GM19452 (cell line): ENCODE measurements around the gene KRTAP4-7.
"Not testable (repeated sequence)": the region's sequence is repeated elsewhere in the genome, so short reads cannot be mapped to it uniquely, and the experiment has no call there.

Experiments used
- ATAC-seq: cut with Tn5 transposase; IDR thresholded peaks from one replicate; pipeline ENCODE4 v1.9.1; 2021; ENCODE audit not compliant: unreplicated experiment

The KRTAP4-7 gene

GRCh38 chr17:41065016-41065689, 18.8 kb upstream of the KRTAP4-7 start:
- not testable (repeated sequence) for ATAC-seq

- no peak for ATAC-seq
Measured at GRCh38 chr17:41065829-41066624, 17.9 kb upstream of the KRTAP4-7 start, which contains the start of gene KRTAP2-4. Gene KRTAP2-4 (minus strand): TSS chr17:41065879. CDS start chr17:41065845, 34 bp downstream.

GRCh38 chr17:41067281-41067680, 16.7 kb upstream of the KRTAP4-7 start:
- no peak for ATAC-seq

- no peak for ATAC-seq
Measured at GRCh38 chr17:41069031-41069430, 14.9 kb upstream of the KRTAP4-7 start.

- no peak for ATAC-seq
Measured at GRCh38 chr17:41071606-41072360, 12.2 kb upstream of the KRTAP4-7 start.

- no peak for ATAC-seq
Measured at GRCh38 chr17:41073676-41074075, 10.3 kb upstream of the KRTAP4-7 start.

- no peak for ATAC-seq
Measured at GRCh38 chr17:41076788-41077187, 7.2 kb upstream of the KRTAP4-7 start.

- no peak for ATAC-seq
Measured at GRCh38 chr17:41082626-41083025, 1.3 kb upstream of the KRTAP4-7 start.

- ATAC-seq: not testable (repeated sequence)
Measured at GRCh38 chr17:41083427-41083826, 523 bp upstream of the KRTAP4-7 start.

GRCh38 chr17:41088760-41089352, 4.9 kb downstream of the KRTAP4-7 start:
- not testable (repeated sequence) for ATAC-seq

GRCh38 chr17:41096055-41096454, 12.1 kb downstream of the KRTAP4-7 start:
- ATAC-seq: no peak

GRCh38 chr17:41098042-41098441, 14.1 kb downstream of the KRTAP4-7 start, which contains the start of gene KRTAP4-8:
Gene KRTAP4-8 (minus strand): TSS chr17:41098142. CDS start chr17:41098084, 58 bp downstream.
- no peak for ATAC-seq

- no peak for ATAC-seq
Measured at GRCh38 chr17:41098481-41098880, 14.5 kb downstream of the KRTAP4-7 start.

- ATAC-seq: not testable (repeated sequence)
Measured at GRCh38 chr17:41099682-41100480, 15.9 kb downstream of the KRTAP4-7 start.

- ATAC-seq: no peak
Measured at GRCh38 chr17:41101586-41102259, 17.8 kb downstream of the KRTAP4-7 start, which contains the start of gene KRTAP4-16. Gene KRTAP4-16 (minus strand): TSS chr17:41102209. CDS start chr17:41102209, 0 bp downstream.

- ATAC-seq: no peak
Measured at GRCh38 chr17:41103896-41104295, 19.9 kb downstream of the KRTAP4-7 start.

GRCh38 chr17:41104386-41105038, 20.6 kb downstream of the KRTAP4-7 start:
- not testable (repeated sequence) for ATAC-seq

GRCh38 chr17:41105347-41105746, 21.4 kb downstream of the KRTAP4-7 start, which contains the start of gene KRTAP4-9:
Gene KRTAP4-9 (plus strand): TSS chr17:41105389. CDS start chr17:41105389, 0 bp downstream.
- not testable (repeated sequence) for ATAC-seq
